HepG2 (cell line): ENCODE measurements around the gene AKAP8L. TPM values are rescaled to one million over a fixed set of nuclear protein-coding genes. Genes with fewer than 3 reads are reported as not detected.

ENCODE experiments used
- ATAC-seq: fragments of 200-7000 bp; cut with Tn5 transposase; 3 replicates; pipeline ENCODE4 v1.9.1; 2020; ENCODE audit warnings: mild to moderate bottlenecking, moderate library complexity
- BruUV-seq: library from RNA; stranded (reverse); fragments of 400-500 nt; replicated peaks from 2 replicates; lab custom pipeline; 2021; lab: Mats Ljungman, UMichigan
- CTCF ChIA-PET: fragments of 300-600 bp; formaldehyde crosslinking; extraction: SDS; loops from one replicate; lab custom pipeline; 2021; ENCODE audit warnings: low total read pairs, inconsistent platforms, low intra/inter-chr PET ratio; lab: Yijun Ruan, JAX
- POLR2A ChIA-PET: fragments of 350-600 bp; sonication (Branson Sonifier 250); formaldehyde crosslinking; loops from one replicate; lab custom pipeline; 2020; ENCODE audit warnings: antibody characterized with exemption, inconsistent platforms; lab: Yijun Ruan, JAX
- DNase-seq: peaks from one replicate; pipeline ENCODE4 v3.0.0-alpha.2; 2015; ENCODE audit warnings: low spot score
- FAIRE-seq: peaks from 3 replicates; lab custom pipeline; 2011; peaks lifted over from hg19 to GRCh38; lab: Jason Lieb, UNC
- H2AFZ ChIP-seq: one replicate; pipeline ENCODE4 v1.6.1; 2011; ENCODE audit warnings: low read length, inconsistent platforms
- H3K27ac ChIP-seq: fragments of 300-600 bp; 3 replicates; pipeline ENCODE4 v1.8.0; 2011; ENCODE audit warnings: mixed run types, mild to moderate bottlenecking, mixed read lengths, low read length, inconsistent platforms; ENCODE audit not compliant: insufficient read depth; ENCODE audit errors: extremely low read length
- H3K27me3 ChIP-seq, 2 experiments: fragments of 200-600 bp in 1 of 2; 2 replicates in 1 of 2; 3 replicates in 1 of 2; pipeline versions ENCODE4 v1.6.0 to v1.8.0; 2011; ENCODE audit warnings: low read length in 2 of 2, mild to moderate bottlenecking in 2 of 2, moderate library complexity in 2 of 2, inconsistent platforms in 1 of 2; ENCODE audit not compliant: insufficient read depth in 2 of 2, control insufficient read depth in 1 of 2
- H3K36me3 ChIP-seq, 2 experiments: fragments of 200-600 bp in 1 of 2; replicated peaks in 1 of 2; 2 replicates in 1 of 2; 3 replicates in 1 of 2; pipeline versions ENCODE4 v1.5.1 to v1.8.0; 2011; ENCODE audit warnings: low read length in 2 of 2, inconsistent platforms in 1 of 2; ENCODE audit not compliant: insufficient read depth in 2 of 2, control insufficient read depth in 1 of 2
- H3K4me1 ChIP-seq: 2 replicates; pipeline ENCODE4 v1.5.1; 2012; ENCODE audit warnings: low read length, inconsistent platforms; ENCODE audit not compliant: insufficient read depth
- H3K4me2 ChIP-seq: 2 replicates; pipeline ENCODE4 v1.6.0; 2011; ENCODE audit warnings: low read depth, low read length, inconsistent platforms
- H3K4me3 ChIP-seq, 3 experiments: fragments of 200-600 bp in 1 of 3; sonication (generic), shearing (Covaris generic) in 1 of 3; replicated peaks in 1 of 3; 2 replicates each; pipeline ENCODE4 v1.5.1; 2011 to 2016; ENCODE audit warnings: low read length in 3 of 3, inconsistent platforms in 2 of 3, low read depth in 2 of 3, mild to moderate bottlenecking in 2 of 3, control low read depth in 1 of 3, mixed read lengths in 1 of 3; ENCODE audit not compliant: insufficient read depth in 1 of 3
- H3K79me2 ChIP-seq: one replicate; pipeline ENCODE4 v1.6.1; 2011; ENCODE audit warnings: low read length, inconsistent platforms; ENCODE audit not compliant: insufficient read depth
- H3K9ac ChIP-seq: 2 replicates; pipeline ENCODE4 v1.6.0; 2011; ENCODE audit warnings: mild to moderate bottlenecking, low read depth, low read length, inconsistent platforms; ENCODE audit not compliant: insufficient read depth
- H3K9me3 ChIP-seq: 2 replicates; pipeline ENCODE4 v1.5.1; 2012; ENCODE audit warnings: mild to moderate bottlenecking, low read length
- H4K20me1 ChIP-seq: 2 replicates; pipeline ENCODE4 v1.6.0; 2011; ENCODE audit warnings: inconsistent platforms, mild to moderate bottlenecking, low read length, moderate library complexity; ENCODE audit not compliant: insufficient read depth
- NKX3-1 ChIP-seq: sonication (generic); formaldehyde crosslinking; IDR thresholded peaks from 2 replicates; pipeline ENCODE4 v1.5.0; 2020; ENCODE audit warnings: missing genetic modification reagents
- PBX3 ChIP-seq: sonication (generic); formaldehyde crosslinking; IDR thresholded peaks from 2 replicates; pipeline ENCODE4 v1.8.1; 2023; ENCODE audit warnings: missing genetic modification reagents, inconsistent platforms, borderline replicate concordance
- SMAD3 ChIP-seq: sonication (generic); formaldehyde crosslinking; IDR thresholded peaks from 2 replicates; pipeline ENCODE4 v1.4.0; 2020; ENCODE audit warnings: missing genetic modification reagents
- ZBTB10 ChIP-seq: sonication (generic); formaldehyde crosslinking; IDR thresholded peaks from 2 replicates; pipeline ENCODE4 v1.4.0; 2020; ENCODE audit warnings: missing genetic modification reagents, borderline replicate concordance
- ZNF180 ChIP-seq: sonication (generic); formaldehyde crosslinking; IDR thresholded peaks from 2 replicates; pipeline ENCODE4 v1.4.0; 2020; ENCODE audit warnings: low read depth, missing genetic modification reagents, borderline replicate concordance
- ZNF580 ChIP-seq: IDR thresholded peaks from 2 replicates; pipeline ENCODE4 v1.6.1; 2016; ENCODE audit warnings: low read depth, borderline replicate concordance
- ZXDC ChIP-seq: sonication (generic); formaldehyde crosslinking; IDR thresholded peaks from 2 replicates; pipeline ENCODE4 v1.5.0; 2020; ENCODE audit warnings: mild to moderate bottlenecking, missing genetic modification reagents
- WGBS: methylation state at CpG from one replicate; pipeline ENCODE4 v1.1.6; 2017; ENCODE audit warnings: low lambda C conversion rate; 5-methylcytosine and 5-hydroxymethylcytosine counted together
- in situ Hi-C: cut with HindIII; loops from 2 replicates; pipeline ENCODE4 v1.10.0; 2017; ENCODE audit warnings: low pct_unique_long_range_greater_than_20kb; ENCODE audit not compliant: extremely low pct_ligation_motif_present
- intact Hi-C: fragments of 100-400 bp; cut with micrococcal nuclease; formaldehyde crosslinking; loops from one replicate; pipeline ENCODE4 v1.10.0; 2022; ENCODE audit not compliant: unreplicated experiment
- polyA plus RNA-seq, 8 experiments: library from polyadenylated mRNA; depleted of rRNA in 3 of 8; stranded (reverse) in 7 of 8; unstranded in 1 of 8; fragments of >200 nt; fragmentation: Illumina TruSeq in 4 of 8; extraction: Trizol in 4 of 8; gene quantifications; 2 replicates each; pipeline versions ENCODE4 v1.2.1 to v1.2.3, GENCODE V29; 2011 to 2016; ENCODE audit warnings: low read depth in 4 of 8, missing spikeins in 1 of 8, mixed read lengths in 1 of 8; ENCODE audit not compliant: insufficient read depth in 1 of 8
- total RNA-seq, 5 experiments: library from RNA; depleted of rRNA; stranded (reverse); fragments of >200 nt; fragmentation: Illumina TruSeq; extraction: Trizol; gene quantifications; 2 replicates each; pipeline ENCODE4 v1.2.3, GENCODE V29; 2016; ENCODE audit warnings: low read depth in 1 of 5

AKAP8L gene
- total and polyA plus RNA-seq, 2 of the 13 experiments (the other 11 are each of a cell fraction or from before 2014, with no cell fraction given) = 48.2 to 49.6 TPM

- Histone ChIP-seq H3K4me2 (no peak overlapping the region), H3K9me3 (no peaks in the 10 kb centered on the region), H3K36me3 (peaks cover 42 to 81% of the 10 kb centered on the region in 2 experiments), H2AFZ (no peak overlapping the region), H3K9ac (no peak overlapping the region), H4K20me1 (peaks cover 18% of the 10 kb centered on the region), H3K79me2 (peaks cover 65% of the 10 kb centered on the region), H3K4me1 (peaks cover 7% of the 10 kb centered on the region), H3K4me3 (no peak overlapping the region), H3K27me3 (no peaks in the 10 kb centered on the region), H3K27ac (no peak overlapping the region)
- DNase-seq = no peak
- CTCF ChIA-PET = no interaction called here
- BruUV-seq = no TSS peak
- no peak for TF ChIP-seq ZBTB10
- no peak for TF ChIP-seq ZNF580 (CRISPR knock-in tag)
- no peak for TF ChIP-seq PBX3 (CRISPR knock-in tag)
- TF ChIP-seq ZNF180 = no peak
- TF ChIP-seq ZXDC (CRISPR knock-in tag) = no peak
- no peak for TF ChIP-seq SMAD3 (CRISPR knock-in tag)
- no peak for TF ChIP-seq NKX3-1 (CRISPR knock-in tag)
- in situ Hi-C loops = no loop called here
- ATAC-seq = no peak
- WGBS = 97% methylated on average over 10 of the region's 10 CpGs
- POLR2A ChIA-PET = no interaction called here
- FAIRE-seq = no peak
- intact Hi-C loops = no loop called here
Measured at GRCh38 chr19:15403151-15403531, 15.6 kb downstream of the AKAP8L start.
